Lung (tissue), 12 donors: ENCODE measurements around the gene PPP2R1A. TPM values are rescaled to one million over a fixed set of nuclear protein-coding genes. Genes with fewer than 3 reads are reported as not detected.

Experiments
- ATAC-seq: fragments of 200-7000 bp; cut with Tn5 transposase; one replicate; pipeline ENCODE4 v1.9.1; 2020; ENCODE audit warnings: moderate number of reproducible peaks; ENCODE audit not compliant: insufficient read depth, low FRiP score
- DNase-seq, 3 donors: peaks; one replicate each; pipeline ENCODE4 v3.0.0-alpha.2; 2013 to 2017
- H3K27ac ChIP-seq, 2 donors: one replicate each; pipeline ENCODE4 v1.5.1; 2013; ENCODE audit warnings: mild to moderate bottlenecking in 2 of 2, moderate library complexity in 2 of 2, control low read depth in 1 of 2, inconsistent platforms in 1 of 2, low read depth in 1 of 2, low read length in 1 of 2
- H3K27me3 ChIP-seq, 3 donors: one replicate each; pipeline ENCODE4 v1.5.1; 2013; ENCODE audit warnings: low read length in 2 of 3; ENCODE audit not compliant: control insufficient read depth in 3 of 3, insufficient read depth in 3 of 3
- H3K36me3 ChIP-seq, 4 donors: one replicate each; pipeline ENCODE4 v1.5.1; 2013; ENCODE audit warnings: low read length in 4 of 4, mild to moderate bottlenecking in 1 of 4, moderate library complexity in 1 of 4; ENCODE audit not compliant: control insufficient read depth in 4 of 4, insufficient read depth in 4 of 4
- H3K4me1 ChIP-seq, 5 donors: one replicate each; pipeline ENCODE4 v1.5.1; 2013; ENCODE audit warnings: low read length in 5 of 5, mild to moderate bottlenecking in 2 of 5, moderate library complexity in 1 of 5; ENCODE audit not compliant: control insufficient read depth in 5 of 5, insufficient read depth in 5 of 5
- H3K4me3 ChIP-seq: one replicate; pipeline ENCODE4 v1.5.1; 2013; ENCODE audit warnings: mild to moderate bottlenecking, control low read depth, moderate library complexity
- H3K9ac ChIP-seq, 2 donors: one replicate each; pipeline ENCODE4 v1.5.1; 2013; ENCODE audit warnings: low read length in 2 of 2, control low read depth in 1 of 2; ENCODE audit not compliant: insufficient read depth in 1 of 2
- H3K9me3 ChIP-seq, 4 donors: one replicate each; pipeline ENCODE4 v1.5.1; 2013; ENCODE audit warnings: low read length in 3 of 4, mild to moderate bottlenecking in 1 of 4, moderate library complexity in 1 of 4; ENCODE audit not compliant: control insufficient read depth in 4 of 4, insufficient read depth in 3 of 4
- CTCF ChIP-seq: IDR thresholded peaks from 2 replicates; pipeline ENCODE4 v1.5.1; 2012; ENCODE audit warnings: mild to moderate bottlenecking; ENCODE audit errors: control extremely low read depth, extremely low read depth
- WGBS, 2 donors: extraction: QIAGEN DNeasy Blood & Tissue Kit; methylation state at CpG; one replicate each; pipeline ENCODE4 v1.1.7; 2013; 5-methylcytosine and 5-hydroxymethylcytosine counted together
- polyA plus RNA-seq, 2 donors: library from polyadenylated mRNA; stranded (reverse); fragments of 200-250 nt; gene quantifications; one replicate each; pipeline ENCODE4 v1.2.1, GENCODE V29; 2013
- total RNA-seq, 2 donors: library from RNA; depleted of rRNA in 1 of 2; stranded (reverse); fragments of >200 nt in 1 of 2; gene quantifications; one replicate each; pipeline ENCODE4 v1.2.1, GENCODE V29; 2014 to 2021
- donor health status: control.
- donor health status: control.
- donor health status: Bipolar disorder and iron deficiency.
- donor health status: healthy.
- donor health status: DM: yes; HTN: yes; CAD: no.

Gene PPP2R1A
- total and polyA plus RNA-seq, 4 donors, result 117 to 250 (median 169) TPM

- Histone ChIP-seq H3K36me3 (peaks cover 14 to 27% (median 19%) of the 10 kb centered on the region in 4 donors), H3K27ac (peak overlapping the region in 1 of 2 donors; percentile 22), H3K27me3 (no peaks in the 10 kb centered on the region), H3K4me3 (no peak overlapping the region), H3K9ac (no peak overlapping the region), H3K4me1 (peaks cover 4 to 46% (median 7%) of the 10 kb centered on the region in 5 donors), H3K9me3 (no peaks in the 10 kb centered on the region)
- no peak for ATAC-seq
- no peak for TF ChIP-seq CTCF
- no peak for DNase-seq
- WGBS, 2 donors, result 95% methylated on average over 5 of the region's 5 CpGs
Observed at GRCh38 chr19:52196256-52196967, 6.6 kb downstream of the PPP2R1A start.

GRCh38 chr19:52197964-52198363, 8.1 kb downstream of the PPP2R1A start:
- DNase-seq, result no peak
- no peak overlapping the region for H3K27ac ChIP-seq
- peaks cover 26 to 42% (median 27%) of the 10 kb centered on the region in 4 donors for H3K36me3 ChIP-seq
- 87 to 90% methylated on average over 3 of the region's 3 CpGs for WGBS, 2 donors
- H3K27me3 ChIP-seq, result no peaks in the 10 kb centered on the region
- no peak for TF ChIP-seq CTCF
- H3K4me1 ChIP-seq, result peaks cover 0 to 52% (median 0%) of the 10 kb centered on the region in 5 donors
- H3K4me3 ChIP-seq, result no peak overlapping the region
- no peak overlapping the region for H3K9ac ChIP-seq
- no peaks in the 10 kb centered on the region for H3K9me3 ChIP-seq
- ATAC-seq, result no peak

- peaks cover 0 to 52% (median 0%) of the 10 kb centered on the region in 5 donors for H3K4me1 ChIP-seq
- H3K9me3 ChIP-seq, result no peaks in the 10 kb centered on the region
- ATAC-seq, result no peak
- peak overlapping the region in 1 of 2 donors; percentile 0 for H3K27ac ChIP-seq
- 71 to 79% methylated on average over 3 of the region's 3 CpGs for WGBS, 2 donors
- TF ChIP-seq CTCF, result no peak
- peaks cover 30 to 48% (median 33%) of the 10 kb centered on the region in 4 donors for H3K36me3 ChIP-seq
- DNase-seq, result no peak
- H3K9ac ChIP-seq, result no peak overlapping the region
- H3K27me3 ChIP-seq, result no peaks in the 10 kb centered on the region
- no peak overlapping the region for H3K4me3 ChIP-seq
Observed at GRCh38 chr19:52198678-52199077, 8.8 kb downstream of the PPP2R1A start.
